NCI-H524 treated with DMSO at 0.1 percent for 48 hours (cell line): Measurements from ENCODE around the gene MAN2A1.
A peak's percentile ranks its signal among the peaks of the same experiment; 100 is the strongest.

Experiments
- DNase-seq: peaks from one replicate; lab custom pipeline; 2025; lab: John Stamatoyannopoulos, UW

The MAN2A1 gene

GRCh38 chr5:109706095-109706494, 16.4 kb downstream of the MAN2A1 start:
- no peak for DNase-seq

- DNase-seq, result no peak
Observed at GRCh38 chr5:109707531-109707930, 17.8 kb downstream of the MAN2A1 start.

- no peak for DNase-seq
Observed at GRCh38 chr5:109708813-109709212, 19.1 kb downstream of the MAN2A1 start.

- DNase-seq, result no peak
Observed at GRCh38 chr5:109709225-109709624, 19.5 kb downstream of the MAN2A1 start.

GRCh38 chr5:109711673-109712072, 21.9 kb downstream of the MAN2A1 start:
- DNase-seq, result no peak

GRCh38 chr5:109713453-109713852, 23.7 kb downstream of the MAN2A1 start:
- DNase-seq, result no peak

- DNase-seq, result no peak
Observed at GRCh38 chr5:109714592-109714991, 24.9 kb downstream of the MAN2A1 start.

GRCh38 chr5:109718216-109718615, 28.5 kb downstream of the MAN2A1 start:
- no peak for DNase-seq

- no peak for DNase-seq
Observed at GRCh38 chr5:109718632-109719031, 28.9 kb downstream of the MAN2A1 start.

- DNase-seq, result no peak
Observed at GRCh38 chr5:109719978-109720377, 30.3 kb downstream of the MAN2A1 start.

- no peak for DNase-seq
Observed at GRCh38 chr5:109721741-109722140, 32.0 kb downstream of the MAN2A1 start.

GRCh38 chr5:109723606-109724005, 33.9 kb downstream of the MAN2A1 start:
- no peak for DNase-seq

GRCh38 chr5:109725135-109725534, 35.4 kb downstream of the MAN2A1 start:
- no peak for DNase-seq

GRCh38 chr5:109739741-109740728, 50.3 kb downstream of the MAN2A1 start:
- DNase-seq, result peak; percentile 65

- no peak for DNase-seq
Observed at GRCh38 chr5:109740966-109741365, 51.2 kb downstream of the MAN2A1 start.

GRCh38 chr5:109741390-109741789, 51.7 kb downstream of the MAN2A1 start:
- no peak for DNase-seq

GRCh38 chr5:109743041-109743531, 53.4 kb downstream of the MAN2A1 start:
- no peak for DNase-seq

- DNase-seq, result no peak
Observed at GRCh38 chr5:109743770-109744212, 54.1 kb downstream of the MAN2A1 start.

- no peak for DNase-seq
Observed at GRCh38 chr5:109744261-109744660, 54.5 kb downstream of the MAN2A1 start.

- DNase-seq, result no peak
Observed at GRCh38 chr5:109748546-109748945, 58.8 kb downstream of the MAN2A1 start.

GRCh38 chr5:109750463-109750862, 60.7 kb downstream of the MAN2A1 start:
- DNase-seq, result no peak

GRCh38 chr5:109753279-109753678, 63.6 kb downstream of the MAN2A1 start:
- no peak for DNase-seq

GRCh38 chr5:109754319-109754718, 64.6 kb downstream of the MAN2A1 start:
- no peak for DNase-seq
